ENCODE data around the gene SERPINA3. TPM values are rescaled to one million over a fixed set of nuclear protein-coding genes. Genes with fewer than 3 reads are reported as not detected.

The SERPINA3 gene
- polyA plus RNA-seq, 1 donor (not counting 4 experiments of a cell fraction or from before 2014, with no cell fraction given), result 0.50 TPM

GRCh38 chr14:94631050-94631449 lies 18.9 kb downstream of the SERPINA3 start:
- no peaks in the 10 kb centered on the region for H3K9me3 ChIP-seq (ENCODE audit: control insufficient read depth, low read depth, low read length)
- peaks cover 6% of the 10 kb centered on the region for H3K27me3 ChIP-seq (ENCODE audit: control insufficient read depth, extremely low read depth, insufficient read depth, low read length)
- H3K4me2 ChIP-seq (ENCODE audit: control insufficient read depth, extremely low read depth, insufficient read depth, low read depth, low read length), result no peak overlapping the region
- H2AFZ ChIP-seq (ENCODE audit: control insufficient read depth, low read length), result no peak overlapping the region
- no peak for DNase-seq (ENCODE audit: low read depth, low spot score)
- H3K79me2 ChIP-seq (ENCODE audit: control insufficient read depth, insufficient read depth, low read length), result no peaks in the 10 kb centered on the region
- TF ChIP-seq, protein P1, sequence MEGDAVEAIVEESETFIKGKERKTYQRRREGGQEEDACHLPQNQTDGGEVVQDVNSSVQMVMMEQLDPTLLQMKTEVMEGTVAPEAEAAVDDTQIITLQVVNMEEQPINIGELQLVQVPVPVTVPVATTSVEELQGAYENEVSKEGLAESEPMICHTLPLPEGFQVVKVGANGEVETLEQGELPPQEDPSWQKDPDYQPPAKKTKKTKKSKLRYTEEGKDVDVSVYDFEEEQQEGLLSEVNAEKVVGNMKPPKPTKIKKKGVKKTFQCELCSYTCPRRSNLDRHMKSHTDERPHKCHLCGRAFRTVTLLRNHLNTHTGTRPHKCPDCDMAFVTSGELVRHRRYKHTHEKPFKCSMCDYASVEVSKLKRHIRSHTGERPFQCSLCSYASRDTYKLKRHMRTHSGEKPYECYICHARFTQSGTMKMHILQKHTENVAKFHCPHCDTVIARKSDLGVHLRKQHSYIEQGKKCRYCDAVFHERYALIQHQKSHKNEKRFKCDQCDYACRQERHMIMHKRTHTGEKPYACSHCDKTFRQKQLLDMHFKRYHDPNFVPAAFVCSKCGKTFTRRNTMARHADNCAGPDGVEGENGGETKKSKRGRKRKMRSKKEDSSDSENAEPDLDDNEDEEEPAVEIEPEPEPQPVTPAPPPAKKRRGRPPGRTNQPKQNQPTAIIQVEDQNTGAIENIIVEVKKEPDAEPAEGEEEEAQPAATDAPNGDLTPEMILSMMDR (optimal IDR thresholded peaks at IDR 0.05 in 1 of 3, IDR thresholded peaks at IDR 0.05 in 1 of 3, conservative IDR thresholded peaks at IDR 0.05 in 1 of 3; ENCODE audit: extremely low read depth in 1 of 3, insufficient read depth in 2 of 3, low read length in 3 of 3), result no peak
- no peak for TF ChIP-seq EZH2 (IDR thresholded peaks at IDR 0.05; ENCODE audit: low read length)
- H3K36me3 ChIP-seq (ENCODE audit: control insufficient read depth in 2 of 2, extremely low read depth in 1 of 2, insufficient read depth in 2 of 2, low read length in 2 of 2), result no peaks in the 10 kb centered on the region
- no peaks in the 10 kb centered on the region for H3K9me1 ChIP-seq (ENCODE audit: control insufficient read depth, extremely low read depth, insufficient read depth, low read length)
- H3K9ac ChIP-seq (ENCODE audit: control insufficient read depth, extremely low read depth, insufficient read depth, low read length), result no peak overlapping the region
- FAIRE-seq, result no peak
- H3K4me3 ChIP-seq (ENCODE audit: control insufficient read depth in 2 of 3, extremely low read depth in 1 of 3, insufficient read depth in 2 of 3, low read depth in 1 of 3, low read length in 3 of 3), result no peak overlapping the region
- dilution Hi-C loops (cut with MboI; ENCODE audit: extremely low pct_ligation_motif_present, low sequenced_read_pairs), result no loop called here
- H4K20me1 ChIP-seq (ENCODE audit: control insufficient read depth, extremely low read depth, insufficient read depth, low read length), result no peaks in the 10 kb centered on the region
- H3K4me1 ChIP-seq (ENCODE audit: control insufficient read depth, extremely low read depth, insufficient read depth, low read length), result no peaks in the 10 kb centered on the region
- no peak overlapping the region for H3K27ac ChIP-seq (ENCODE audit: control insufficient read depth, insufficient read depth, low read length)

- Histone ChIP-seq H3K27me3 (ENCODE audit: control insufficient read depth, extremely low read depth, insufficient read depth, low read length) (peaks cover 6% of the 10 kb centered on the region), H3K4me1 (ENCODE audit: control insufficient read depth, extremely low read depth, insufficient read depth, low read length) (no peaks in the 10 kb centered on the region), H4K20me1 (ENCODE audit: control insufficient read depth, extremely low read depth, insufficient read depth, low read length) (no peaks in the 10 kb centered on the region), H3K9me3 (ENCODE audit: control insufficient read depth, low read depth, low read length) (no peaks in the 10 kb centered on the region), H3K9ac (ENCODE audit: control insufficient read depth, extremely low read depth, insufficient read depth, low read length) (no peak overlapping the region), H3K4me2 (ENCODE audit: control insufficient read depth, extremely low read depth, insufficient read depth, low read depth, low read length) (no peak overlapping the region), H3K4me3 (ENCODE audit: control insufficient read depth in 2 of 3, extremely low read depth in 1 of 3, insufficient read depth in 2 of 3, low read depth in 1 of 3, low read length in 3 of 3) (no peak overlapping the region), H2AFZ (ENCODE audit: control insufficient read depth, low read length) (no peak overlapping the region), H3K27ac (ENCODE audit: control insufficient read depth, insufficient read depth, low read length) (no peak overlapping the region), H3K79me2 (ENCODE audit: control insufficient read depth, insufficient read depth, low read length) (no peaks in the 10 kb centered on the region), H3K36me3 (ENCODE audit: control insufficient read depth in 2 of 2, extremely low read depth in 1 of 2, insufficient read depth in 2 of 2, low read length in 2 of 2) (no peaks in the 10 kb centered on the region), H3K9me1 (ENCODE audit: control insufficient read depth, extremely low read depth, insufficient read depth, low read length) (no peaks in the 10 kb centered on the region)
- TF ChIP-seq, protein P1 (optimal IDR thresholded peaks at IDR 0.05 in 1 of 3, IDR thresholded peaks at IDR 0.05 in 1 of 3, conservative IDR thresholded peaks at IDR 0.05 in 1 of 3; ENCODE audit: extremely low read depth in 1 of 3, insufficient read depth in 2 of 3, low read length in 3 of 3), result no peak
- TF ChIP-seq EZH2 (IDR thresholded peaks at IDR 0.05; ENCODE audit: low read length), result no peak
- dilution Hi-C loops (cut with MboI; ENCODE audit: extremely low pct_ligation_motif_present, low sequenced_read_pairs), result no loop called here
- no peak for DNase-seq (ENCODE audit: low read depth, low spot score)
- no peak for FAIRE-seq
These were observed 19.5 kb downstream of the SERPINA3 start for GRCh38 chr14:94631536-94632304.
